ENCODE data around the gene FBXO41. TPM values are rescaled to one million over a fixed set of nuclear protein-coding genes. Genes with fewer than 3 reads are reported as not detected.

Gene FBXO41
- total RNA-seq, 1 donor from 2014 or later: 2.1 TPM

DNA sequence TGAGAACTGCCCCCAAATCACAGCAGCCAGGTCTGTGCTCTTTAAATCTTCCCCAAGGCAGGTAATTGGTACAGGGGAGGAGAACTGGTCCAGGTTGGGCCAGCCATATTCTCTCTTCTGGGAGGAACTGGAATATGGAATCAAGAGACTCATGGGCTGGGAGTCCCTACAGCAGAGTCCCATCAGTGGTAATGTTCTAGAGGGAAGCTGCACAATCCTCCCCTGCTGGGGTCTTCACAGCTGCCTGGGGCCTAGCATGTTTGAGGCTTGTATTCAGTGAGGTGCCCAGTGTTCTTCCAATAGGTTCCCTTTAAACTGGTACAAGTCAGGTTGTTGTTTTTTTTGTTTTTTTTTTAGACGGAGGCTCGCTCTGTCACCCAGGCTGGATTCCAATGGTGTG, 30.2 kb upstream of the FBXO41 start:
- intact Hi-C loops (cut with DNase I): no loop called here
- Histone ChIP-seq H3K4me1 (no peaks in the 10 kb centered on the region), H3K27ac (no peak overlapping the region), H3K36me3 (no peaks in the 10 kb centered on the region), H3K9me3 (no peaks in the 10 kb centered on the region), H3K4me3 (no peak overlapping the region), H3K27me3 (no peaks in the 10 kb centered on the region)
- ATAC-seq (no peak), DNase-seq (no peak)
- TF ChIP-seq, protein P1, sequence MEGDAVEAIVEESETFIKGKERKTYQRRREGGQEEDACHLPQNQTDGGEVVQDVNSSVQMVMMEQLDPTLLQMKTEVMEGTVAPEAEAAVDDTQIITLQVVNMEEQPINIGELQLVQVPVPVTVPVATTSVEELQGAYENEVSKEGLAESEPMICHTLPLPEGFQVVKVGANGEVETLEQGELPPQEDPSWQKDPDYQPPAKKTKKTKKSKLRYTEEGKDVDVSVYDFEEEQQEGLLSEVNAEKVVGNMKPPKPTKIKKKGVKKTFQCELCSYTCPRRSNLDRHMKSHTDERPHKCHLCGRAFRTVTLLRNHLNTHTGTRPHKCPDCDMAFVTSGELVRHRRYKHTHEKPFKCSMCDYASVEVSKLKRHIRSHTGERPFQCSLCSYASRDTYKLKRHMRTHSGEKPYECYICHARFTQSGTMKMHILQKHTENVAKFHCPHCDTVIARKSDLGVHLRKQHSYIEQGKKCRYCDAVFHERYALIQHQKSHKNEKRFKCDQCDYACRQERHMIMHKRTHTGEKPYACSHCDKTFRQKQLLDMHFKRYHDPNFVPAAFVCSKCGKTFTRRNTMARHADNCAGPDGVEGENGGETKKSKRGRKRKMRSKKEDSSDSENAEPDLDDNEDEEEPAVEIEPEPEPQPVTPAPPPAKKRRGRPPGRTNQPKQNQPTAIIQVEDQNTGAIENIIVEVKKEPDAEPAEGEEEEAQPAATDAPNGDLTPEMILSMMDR (IDR thresholded peaks at IDR 0.05): no peak

DNA sequence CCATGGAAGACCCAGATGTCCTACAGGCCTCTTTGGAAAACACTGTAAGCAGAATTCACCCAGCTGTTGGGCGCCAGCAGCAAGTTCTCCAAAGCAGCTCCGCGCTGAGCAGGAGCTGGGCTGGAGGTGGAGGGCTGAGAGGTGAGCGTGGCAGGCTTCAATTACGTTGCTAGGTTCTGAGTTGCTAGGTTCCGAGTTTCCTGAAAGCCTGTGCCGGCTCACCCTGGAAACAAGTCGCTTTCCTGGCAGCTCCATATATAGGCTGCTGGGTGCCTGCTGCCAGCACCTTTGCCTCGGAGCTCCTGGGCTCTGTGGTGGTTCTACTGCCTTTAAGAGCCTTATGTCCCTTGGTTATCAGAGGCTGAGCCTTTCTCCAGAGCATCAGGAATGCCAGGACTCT, 23.4 kb upstream of the FBXO41 start:
- no peak for ATAC-seq
- TF ChIP-seq, protein P1 (IDR thresholded peaks at IDR 0.05): no peak
- H3K27me3 ChIP-seq: no peaks in the 10 kb centered on the region
- no peaks in the 10 kb centered on the region for H3K9me3 ChIP-seq
- no peak overlapping the region for H3K27ac ChIP-seq
- no peaks in the 10 kb centered on the region for H3K36me3 ChIP-seq
- H3K4me3 ChIP-seq: no peak overlapping the region
- intact Hi-C loops (cut with DNase I): no loop called here
- no peak for DNase-seq
- H3K4me1 ChIP-seq: no peaks in the 10 kb centered on the region

DNA sequence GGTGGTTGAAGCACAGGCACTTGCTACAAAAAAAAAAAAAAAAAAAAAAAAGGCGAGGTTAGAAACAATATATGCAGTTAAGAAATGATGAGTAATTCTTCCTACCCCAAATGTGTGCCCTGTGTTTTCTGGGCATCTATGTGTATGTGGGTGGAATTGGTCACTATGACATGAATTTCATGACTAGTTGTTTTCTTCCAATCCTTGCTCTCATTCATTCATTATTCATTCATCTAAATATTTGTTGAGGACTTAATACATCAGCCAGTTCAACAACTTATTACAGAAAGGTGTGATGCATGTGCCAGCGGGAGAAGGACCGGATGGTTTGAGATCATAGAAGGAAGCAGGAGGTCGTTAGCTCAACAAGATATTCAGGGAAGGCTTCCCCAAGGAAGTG, 17.4 kb upstream of the FBXO41 start:
- Histone ChIP-seq H3K36me3 (no peaks in the 10 kb centered on the region), H3K4me1 (no peaks in the 10 kb centered on the region), H3K4me3 (no peak overlapping the region), H3K27ac (no peak overlapping the region), H3K9me3 (no peaks in the 10 kb centered on the region), H3K27me3 (peaks cover 38% of the 10 kb centered on the region)
- DNase-seq (no peak), ATAC-seq (no peak)
- TF ChIP-seq, protein P1 (IDR thresholded peaks at IDR 0.05): no peak
- intact Hi-C loops (cut with DNase I): no loop called here

DNA sequence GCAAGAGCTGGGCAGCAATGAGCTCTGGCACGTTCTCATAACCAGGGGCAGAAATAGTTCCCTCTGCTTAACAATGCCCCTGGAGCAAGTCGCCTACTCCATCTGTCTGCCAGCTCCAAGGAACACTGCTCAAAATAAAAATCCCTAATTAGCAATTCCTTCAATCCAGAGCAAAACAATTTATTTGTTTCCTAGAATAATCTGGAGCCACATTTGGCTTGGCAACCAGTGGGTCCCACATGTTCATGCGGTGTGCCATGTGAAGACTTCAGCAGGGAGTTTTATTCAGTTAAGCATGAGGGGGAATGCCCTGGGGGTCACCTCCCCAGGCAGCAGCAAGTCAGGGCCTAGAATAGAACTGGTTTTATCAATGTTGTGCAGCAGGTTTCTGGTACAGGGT, 16.6 kb upstream of the FBXO41 start:
- H3K4me1 ChIP-seq: no peaks in the 10 kb centered on the region
- no peak overlapping the region for H3K4me3 ChIP-seq
- ATAC-seq: no peak
- no peaks in the 10 kb centered on the region for H3K36me3 ChIP-seq
- no peak for DNase-seq
- no peak overlapping the region for H3K27ac ChIP-seq
- H3K27me3 ChIP-seq: peaks cover 45% of the 10 kb centered on the region
- intact Hi-C loops (cut with DNase I): no loop called here
- no peaks in the 10 kb centered on the region for H3K9me3 ChIP-seq
- TF ChIP-seq, protein P1 (IDR thresholded peaks at IDR 0.05): no peak

DNA sequence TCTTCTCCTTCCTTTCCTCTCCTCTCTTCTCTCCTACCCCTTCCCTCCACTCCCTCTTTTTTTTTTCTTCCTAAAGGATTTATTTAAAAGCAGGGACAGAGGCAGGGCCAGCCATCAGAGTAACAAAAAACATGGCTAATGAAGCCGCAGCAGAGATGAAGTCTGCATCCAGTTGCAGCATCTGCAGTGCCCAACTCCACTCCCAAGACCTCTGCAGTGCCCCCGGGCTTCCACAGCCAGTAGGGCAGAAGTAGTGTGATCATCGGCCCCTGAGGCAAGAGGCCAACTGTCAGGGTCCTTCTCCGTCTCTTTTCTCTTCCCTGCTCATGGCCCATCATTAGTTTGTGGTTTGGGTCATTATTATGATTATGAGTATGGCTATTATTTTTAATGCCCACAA, 13.3 kb upstream of the FBXO41 start:
- intact Hi-C loops (cut with DNase I): no loop called here
- Histone ChIP-seq H3K36me3 (no peaks in the 10 kb centered on the region), H3K4me1 (no peaks in the 10 kb centered on the region), H3K27me3 (peaks cover 78% of the 10 kb centered on the region), H3K9me3 (no peaks in the 10 kb centered on the region), H3K27ac (no peak overlapping the region), H3K4me3 (no peak overlapping the region)
- DNase-seq (no peak), ATAC-seq (no peak)
- TF ChIP-seq, protein P1 (IDR thresholded peaks at IDR 0.05): no peak

DNA sequence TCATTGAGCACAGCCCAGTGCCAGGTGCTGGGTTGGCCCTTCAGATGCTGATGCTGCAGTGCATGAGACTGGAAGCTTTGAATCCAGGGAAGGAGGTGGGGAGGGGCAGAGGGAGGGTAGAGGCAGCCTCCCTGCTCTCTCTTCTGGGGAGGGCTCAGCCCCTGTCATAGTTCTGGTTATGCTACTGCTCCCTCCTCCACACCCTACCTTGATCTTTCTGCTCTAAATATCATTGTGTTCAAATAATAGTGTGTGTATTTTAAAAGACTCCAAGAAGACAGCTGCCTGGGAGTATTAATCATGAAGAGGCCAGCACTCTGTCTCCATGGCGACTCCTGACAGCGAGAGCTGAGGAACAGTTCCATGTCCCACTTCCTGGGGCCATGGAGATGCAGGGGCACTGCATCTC, 12.9 kb upstream of the FBXO41 start:
- DNase-seq: no peak
- Histone ChIP-seq H3K4me3 (no peak overlapping the region), H3K27ac (no peak overlapping the region), H3K4me1 (no peaks in the 10 kb centered on the region), H3K9me3 (no peaks in the 10 kb centered on the region), H3K36me3 (no peaks in the 10 kb centered on the region), H3K27me3 (peaks cover 82% of the 10 kb centered on the region)
- TF ChIP-seq, protein P1 (IDR thresholded peaks at IDR 0.05): no peak
- intact Hi-C loops (cut with DNase I): no loop called here
- no peak for ATAC-seq
